Peyer's patch (tissue), 4 donors: ENCODE results near the gene CDH4. TPM values are rescaled to one million over a fixed set of nuclear protein-coding genes. Genes with fewer than 3 reads are reported as not detected.

Experiments used
- DNase-seq, 3 donors: peaks; one replicate each; pipeline ENCODE4 v3.0.0-alpha.2; 2017 to 2019
- H3K27ac ChIP-seq, 4 donors: fragments of 200-600 bp; sonication (generic); one replicate each; pipeline ENCODE4 v1.5.1; 2016 to 2019
- H3K27me3 ChIP-seq, 2 donors: fragments of 200-600 bp; sonication (generic); one replicate each; pipeline ENCODE4 v1.5.1; 2019
- H3K36me3 ChIP-seq, 3 donors: fragments of 200-600 bp; sonication (generic); one replicate each; pipeline ENCODE4 v1.5.1; 2016 to 2019
- H3K4me1 ChIP-seq, 4 donors: fragments of 200-600 bp; sonication (generic); one replicate each; pipeline ENCODE4 v1.5.1; 2016 to 2019
- H3K4me3 ChIP-seq, 4 donors: fragments of 200-600 bp; sonication (generic); 1 replicate in 3 of 4; 2 replicates in 1 of 4; pipeline ENCODE4 v1.5.1; 2016 to 2019; ENCODE audit warnings: mild to moderate bottlenecking in 1 of 4
- H3K9me3 ChIP-seq, 4 donors: fragments of 200-600 bp; sonication (generic); one replicate each; pipeline ENCODE4 v1.5.1; 2016 to 2019; ENCODE audit warnings: mild to moderate bottlenecking in 1 of 4
- CTCF ChIP-seq, 6 experiments: fragments of 450-650 bp in 4 of 6; fragments of 200-600 bp in 2 of 6; sonication (generic) in 1 of 6; IDR thresholded peaks; one replicate each; pipeline ENCODE4 v1.5.1; 2017 to 2019; ENCODE audit warnings: antibody characterized with exemption in 6 of 6, mild to moderate bottlenecking in 3 of 6, moderate library complexity in 1 of 6
- POLR2A ChIP-seq, 2 donors: fragments of 450-650 bp; IDR thresholded peaks; one replicate each; pipeline ENCODE4 v1.5.1; 2017; ENCODE audit warnings: antibody characterized with exemption in 2 of 2, mild to moderate bottlenecking in 2 of 2, moderate library complexity in 2 of 2
- total RNA-seq, 4 donors: library from RNA; depleted of rRNA; stranded (reverse); fragments of >200 nt; gene quantifications; one replicate each; pipeline ENCODE4 v1.1.0, GENCODE V29; 2016

Gene CDH4
- total RNA-seq, 4 donors from 2014 or later, result 0.27 TPM; not detected in 3

DNA sequence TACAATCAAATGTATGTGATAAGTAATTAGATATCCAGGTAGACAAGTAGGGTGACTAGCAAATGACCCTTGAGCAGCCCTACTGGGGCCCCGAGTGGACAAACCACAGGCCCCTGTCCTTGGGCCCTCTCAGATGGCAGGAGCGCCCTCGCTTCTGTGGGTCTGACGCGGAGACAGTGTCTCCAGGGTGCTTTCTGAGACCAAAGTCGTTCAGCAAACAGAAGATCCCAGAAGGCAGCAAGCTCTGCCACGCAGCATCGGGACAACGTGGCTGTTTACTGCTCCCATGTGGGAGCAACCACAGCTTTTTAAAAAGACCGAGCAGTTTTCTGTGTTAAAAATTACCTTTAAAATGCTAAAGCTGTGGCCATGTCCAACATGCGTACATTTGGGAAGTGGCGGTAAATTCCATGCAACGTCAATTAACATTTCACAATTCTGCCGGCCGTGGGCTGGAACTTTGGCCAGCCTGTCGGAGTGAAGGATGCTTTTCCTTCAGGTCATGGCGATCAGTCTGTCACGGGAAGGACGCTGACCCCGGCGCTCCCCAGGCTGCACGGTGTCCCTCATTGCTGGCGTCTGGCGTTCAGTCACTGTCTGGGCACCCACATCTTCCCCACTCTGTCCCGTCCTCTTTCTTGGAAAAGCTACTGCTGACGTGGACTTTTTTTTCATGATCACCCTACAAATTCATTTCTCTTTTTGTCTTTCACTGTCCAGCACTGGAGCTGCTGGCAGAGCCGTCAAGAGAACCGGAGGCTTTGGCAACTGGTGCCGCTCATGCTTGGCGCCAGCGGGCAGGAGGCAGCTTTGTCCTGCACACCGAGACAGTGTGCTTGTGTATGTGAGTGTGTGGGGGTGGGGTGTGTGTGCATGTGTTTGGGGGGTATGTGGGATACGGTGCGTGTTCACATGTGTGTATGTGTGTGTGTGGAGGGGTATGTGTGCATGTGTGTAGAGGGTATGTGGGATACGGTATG is 293.1 kb downstream of the CDH4 start:
- no peak for DNase-seq
- no peaks in the 10 kb centered on the region for H3K36me3 ChIP-seq
- TF ChIP-seq CTCF (IDR thresholded peaks at IDR 0.05), result no peak
- no peak for TF ChIP-seq POLR2A (IDR thresholded peaks at IDR 0.05)
- H3K4me1 ChIP-seq, result no peaks in the 10 kb centered on the region
- no peaks in the 10 kb centered on the region for H3K9me3 ChIP-seq
- no peak overlapping the region for H3K4me3 ChIP-seq
- H3K27me3 ChIP-seq, result no peaks in the 10 kb centered on the region
- H3K27ac ChIP-seq, result no peak overlapping the region

GRCh38 chr20:61546641-61547040 is 294.6 kb downstream of the CDH4 start:
- Histone ChIP-seq H3K36me3 (no peaks in the 10 kb centered on the region), H3K27me3 (no peaks in the 10 kb centered on the region), H3K4me1 (no peaks in the 10 kb centered on the region), H3K27ac (no peak overlapping the region), H3K9me3 (no peaks in the 10 kb centered on the region), H3K4me3 (no peak overlapping the region)
- no peak for DNase-seq
- TF ChIP-seq POLR2A (IDR thresholded peaks at IDR 0.05) (no peak), CTCF (IDR thresholded peaks at IDR 0.05) (no peak)

GRCh38 chr20:61548069-61548468 is 296.0 kb downstream of the CDH4 start:
- H3K36me3 ChIP-seq, result no peaks in the 10 kb centered on the region
- H3K27me3 ChIP-seq, result no peaks in the 10 kb centered on the region
- H3K4me1 ChIP-seq, result no peaks in the 10 kb centered on the region
- no peak for TF ChIP-seq POLR2A (IDR thresholded peaks at IDR 0.05)
- TF ChIP-seq CTCF (IDR thresholded peaks at IDR 0.05), result no peak
- no peak overlapping the region for H3K4me3 ChIP-seq
- H3K9me3 ChIP-seq, result no peaks in the 10 kb centered on the region
- no peak overlapping the region for H3K27ac ChIP-seq
- no peak for DNase-seq

- no peaks in the 10 kb centered on the region for H3K36me3 ChIP-seq
- no peaks in the 10 kb centered on the region for H3K27me3 ChIP-seq
- TF ChIP-seq POLR2A (IDR thresholded peaks at IDR 0.05) (no peak), CTCF (IDR thresholded peaks at IDR 0.05) (no peak)
- no peak for DNase-seq
- no peak overlapping the region for H3K4me3 ChIP-seq
- H3K4me1 ChIP-seq, result no peaks in the 10 kb centered on the region
- no peaks in the 10 kb centered on the region for H3K9me3 ChIP-seq
- no peak overlapping the region for H3K27ac ChIP-seq
Observed at GRCh38 chr20:61549865-61550264, 297.8 kb downstream of the CDH4 start.

DNA sequence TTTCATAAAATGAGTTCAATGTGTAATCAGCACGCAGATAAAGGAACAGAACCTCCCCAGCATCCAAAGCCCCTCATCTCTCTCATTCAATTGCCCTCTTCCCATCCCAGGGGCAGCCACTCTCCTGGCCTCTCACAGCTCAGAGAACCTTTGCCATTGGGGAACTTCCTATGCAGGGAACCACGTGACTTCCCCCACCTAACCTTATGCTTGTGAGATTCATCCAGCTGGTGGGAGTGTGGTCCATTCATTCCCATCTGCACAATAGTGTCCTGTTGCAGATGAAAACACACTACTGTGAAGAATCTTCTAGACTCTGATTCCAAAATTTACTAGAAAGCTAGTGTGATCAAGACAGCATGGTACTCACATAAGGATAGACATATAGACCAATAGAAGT is 299.3 kb downstream of the CDH4 start:
- no peak for DNase-seq
- TF ChIP-seq CTCF (IDR thresholded peaks at IDR 0.05) (no peak), POLR2A (IDR thresholded peaks at IDR 0.05) (no peak)
- H3K4me1 ChIP-seq, result no peaks in the 10 kb centered on the region
- no peaks in the 10 kb centered on the region for H3K9me3 ChIP-seq
- no peak overlapping the region for H3K27ac ChIP-seq
- H3K36me3 ChIP-seq, result no peaks in the 10 kb centered on the region
- H3K27me3 ChIP-seq, result no peaks in the 10 kb centered on the region
- no peak overlapping the region for H3K4me3 ChIP-seq
